GM19025 (cell line): Measurements from ENCODE around the gene STXBP5.
"Not testable (repeated sequence)": the region's sequence is repeated elsewhere in the genome, so short reads cannot be mapped to it uniquely, and the experiment has no call there.

Source experiments
- ATAC-seq: cut with Tn5 transposase; IDR thresholded peaks from one replicate; pipeline ENCODE4 v1.9.1; 2021; ENCODE audit warnings: mild to moderate bottlenecking, low read depth, moderate library complexity; ENCODE audit not compliant: unreplicated experiment

STXBP5 gene

GRCh38 chr6:147234685-147235084, 30.5 kb downstream of the STXBP5 start:
- ATAC-seq = no peak

GRCh38 chr6:147238164-147238563, 33.9 kb downstream of the STXBP5 start:
- no peak for ATAC-seq

- ATAC-seq = no peak
Measured at GRCh38 chr6:147238906-147239305, 34.7 kb downstream of the STXBP5 start.

GRCh38 chr6:147244832-147245231, 40.6 kb downstream of the STXBP5 start:
- no peak for ATAC-seq

GRCh38 chr6:147245693-147246092, 41.5 kb downstream of the STXBP5 start:
- ATAC-seq = no peak

- no peak for ATAC-seq
Measured at GRCh38 chr6:147246853-147247635, 42.8 kb downstream of the STXBP5 start.

GRCh38 chr6:147248859-147249258, 44.6 kb downstream of the STXBP5 start:
- no peak for ATAC-seq

GRCh38 chr6:147251072-147251471, 46.9 kb downstream of the STXBP5 start:
- ATAC-seq = no peak

GRCh38 chr6:147254929-147255473, 50.8 kb downstream of the STXBP5 start:
- not testable (repeated sequence) for ATAC-seq

- ATAC-seq = no peak
Measured at GRCh38 chr6:147255948-147256674, 51.9 kb downstream of the STXBP5 start.

- ATAC-seq = no peak
Measured at GRCh38 chr6:147257760-147258159, 53.5 kb downstream of the STXBP5 start.

GRCh38 chr6:147260091-147260490, 55.9 kb downstream of the STXBP5 start:
- ATAC-seq = no peak

- ATAC-seq = no peak
Measured at GRCh38 chr6:147262946-147263345, 58.7 kb downstream of the STXBP5 start.

GRCh38 chr6:147266821-147267220, 62.6 kb downstream of the STXBP5 start:
- ATAC-seq = no peak

GRCh38 chr6:147267658-147268057, 63.4 kb downstream of the STXBP5 start:
- ATAC-seq = no peak

- no peak for ATAC-seq
Measured at GRCh38 chr6:147268254-147268653, 64.0 kb downstream of the STXBP5 start.

GRCh38 chr6:147274012-147274411, 69.8 kb downstream of the STXBP5 start:
- ATAC-seq = no peak

GRCh38 chr6:147274776-147275175, 70.6 kb downstream of the STXBP5 start:
- ATAC-seq = no peak

GRCh38 chr6:147278891-147279290, 74.7 kb downstream of the STXBP5 start:
- ATAC-seq = no peak

GRCh38 chr6:147279427-147279826, 75.2 kb downstream of the STXBP5 start:
- no peak for ATAC-seq

- ATAC-seq = no peak
Measured at GRCh38 chr6:147281895-147282565, 77.8 kb downstream of the STXBP5 start.
